HG03378 (cell line): ENCODE data around the gene CRHR1.

Source experiments
- ATAC-seq: cut with Tn5 transposase; IDR thresholded peaks from one replicate; pipeline ENCODE4 v1.9.1; 2021; ENCODE audit warnings: mild to moderate bottlenecking, moderate library complexity; ENCODE audit not compliant: unreplicated experiment

CRHR1 gene

DNA sequence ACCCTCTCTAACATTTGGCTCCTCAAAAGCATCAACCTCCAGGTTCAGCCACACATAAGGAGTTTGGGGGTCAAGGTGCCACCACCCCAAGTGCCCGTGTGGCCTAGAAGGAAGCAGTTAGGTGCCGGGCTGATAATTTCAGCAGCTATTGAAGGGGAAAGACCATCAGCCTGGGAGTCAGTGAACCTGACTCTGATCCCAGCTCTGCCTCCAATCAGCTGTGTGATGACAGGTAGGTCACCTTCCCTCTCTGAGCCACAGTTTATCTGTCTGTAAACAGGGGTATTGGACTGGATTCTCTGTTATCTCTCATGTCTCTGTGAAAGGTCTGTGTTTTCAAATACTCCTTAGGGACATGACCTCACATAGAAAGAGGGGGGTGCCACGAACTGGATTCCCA is 3.9 kb downstream of the CRHR1 start:
- no peak for ATAC-seq

DNA sequence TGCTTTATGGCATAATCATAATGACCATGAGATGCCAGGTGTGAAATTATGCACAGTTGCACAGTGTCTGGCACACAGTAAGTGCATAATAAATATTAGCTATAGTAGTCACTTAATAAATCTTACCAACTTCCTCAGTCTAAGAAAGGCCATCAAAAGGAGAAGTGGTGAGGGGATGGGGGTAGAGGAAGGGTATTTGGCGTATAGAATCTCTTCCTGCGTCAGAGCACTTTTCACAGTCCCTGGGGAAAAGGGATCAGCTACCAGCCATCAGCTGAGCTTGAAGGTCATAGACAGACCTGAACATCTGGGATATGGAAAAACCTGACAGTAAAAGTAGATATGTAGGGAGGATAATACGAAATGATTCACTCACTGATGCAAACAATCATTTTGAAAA is 5.8 kb downstream of the CRHR1 start:
- no peak for ATAC-seq

DNA sequence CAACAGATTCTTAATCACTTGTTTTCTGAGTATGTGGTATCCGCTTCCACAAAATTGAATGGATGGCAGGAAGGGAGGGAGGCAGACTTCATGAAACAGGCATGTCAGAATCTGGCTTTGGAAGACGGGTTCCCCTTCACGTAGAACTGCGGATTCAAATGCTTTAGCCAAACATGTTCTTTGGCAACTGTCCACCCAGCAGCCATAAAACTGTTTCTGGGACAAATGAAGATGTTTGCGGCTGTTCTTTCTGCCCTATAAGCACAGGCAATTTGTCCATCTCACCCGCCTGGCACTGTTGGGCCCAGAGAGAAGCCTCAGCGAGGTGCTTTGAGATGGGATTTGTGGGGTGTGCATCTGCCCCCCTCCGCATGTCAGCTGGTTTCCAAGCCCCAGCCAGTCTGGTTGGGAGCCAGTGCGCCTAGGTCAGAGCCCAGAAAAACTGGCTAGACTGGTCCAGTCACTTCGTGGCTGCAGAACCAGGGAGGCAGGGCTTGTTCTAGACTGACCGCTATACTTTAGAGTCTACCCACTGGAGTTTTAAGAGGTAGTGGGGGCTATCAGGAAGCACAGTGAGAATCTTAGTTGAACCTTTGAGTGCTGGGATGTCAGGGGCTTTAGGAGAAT is 6.3 kb downstream of the CRHR1 start:
- no peak for ATAC-seq

DNA sequence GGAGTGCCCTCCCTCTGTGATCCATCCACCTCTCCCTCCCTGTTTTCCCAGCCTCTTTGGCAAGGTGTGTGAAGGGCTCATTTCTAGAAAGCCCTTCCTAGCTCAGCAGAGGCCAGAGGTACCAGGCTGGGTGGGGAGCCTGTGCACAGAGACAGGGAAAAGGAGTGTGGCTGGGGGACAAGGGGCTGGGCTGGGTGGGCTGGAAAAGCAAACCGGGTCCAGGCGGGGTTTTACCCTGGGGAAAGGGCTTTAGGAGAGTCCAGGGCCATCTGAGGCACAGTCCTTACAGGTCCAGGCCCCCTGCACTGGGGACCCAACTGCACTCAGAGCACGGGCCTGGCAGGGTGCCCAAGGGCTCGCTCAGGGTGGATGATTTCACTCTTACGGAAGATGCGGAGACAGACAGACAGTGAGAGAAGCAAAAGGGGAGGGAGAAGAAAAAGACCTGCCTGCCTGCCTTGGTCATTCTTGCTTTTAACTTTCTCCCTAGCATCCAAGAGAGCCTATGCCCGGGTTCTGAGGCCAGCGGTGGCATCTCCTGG is 7.0 kb downstream of the CRHR1 start:
- ATAC-seq = no peak

DNA sequence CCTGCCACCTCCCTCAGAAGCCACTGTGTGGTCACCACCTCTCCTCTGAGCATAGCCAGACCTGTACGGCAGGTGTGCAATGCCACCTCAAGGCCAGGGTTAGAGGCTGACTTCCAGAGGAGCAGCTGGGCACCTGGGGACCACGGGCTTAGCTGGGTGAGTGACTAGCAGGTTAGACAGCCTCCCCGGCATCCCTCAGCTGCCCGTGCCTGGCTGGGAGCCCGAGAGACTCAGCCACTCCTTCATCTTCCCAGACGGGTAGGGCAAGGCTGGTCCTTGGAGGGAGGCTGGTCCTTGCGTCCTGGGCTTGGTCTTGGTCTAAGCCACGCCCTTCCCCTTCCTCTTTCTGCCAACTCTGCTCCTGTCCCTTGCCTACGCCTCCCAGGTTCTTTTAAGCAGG is 7.8 kb downstream of the CRHR1 start:
- no peak for ATAC-seq

DNA sequence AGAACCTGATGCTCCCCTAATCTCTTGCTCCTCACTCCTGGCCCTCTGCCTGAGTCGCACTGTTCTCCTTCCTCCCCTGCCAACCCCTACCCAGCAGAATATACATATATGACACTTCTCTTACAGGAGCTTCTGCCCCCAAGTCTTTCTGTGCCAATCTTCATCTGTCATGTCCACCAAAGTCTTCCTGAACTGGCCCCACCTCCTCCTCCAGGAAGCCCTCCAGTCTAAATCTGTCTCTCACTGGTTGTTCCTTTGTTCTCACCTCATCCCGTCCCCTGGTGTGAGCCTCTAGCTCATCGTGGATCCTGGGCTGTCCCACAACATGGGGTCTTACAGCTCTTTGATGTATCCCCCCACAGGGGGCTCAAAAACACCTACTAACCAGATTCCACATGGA is 8.3 kb downstream of the CRHR1 start:
- no peak for ATAC-seq

DNA sequence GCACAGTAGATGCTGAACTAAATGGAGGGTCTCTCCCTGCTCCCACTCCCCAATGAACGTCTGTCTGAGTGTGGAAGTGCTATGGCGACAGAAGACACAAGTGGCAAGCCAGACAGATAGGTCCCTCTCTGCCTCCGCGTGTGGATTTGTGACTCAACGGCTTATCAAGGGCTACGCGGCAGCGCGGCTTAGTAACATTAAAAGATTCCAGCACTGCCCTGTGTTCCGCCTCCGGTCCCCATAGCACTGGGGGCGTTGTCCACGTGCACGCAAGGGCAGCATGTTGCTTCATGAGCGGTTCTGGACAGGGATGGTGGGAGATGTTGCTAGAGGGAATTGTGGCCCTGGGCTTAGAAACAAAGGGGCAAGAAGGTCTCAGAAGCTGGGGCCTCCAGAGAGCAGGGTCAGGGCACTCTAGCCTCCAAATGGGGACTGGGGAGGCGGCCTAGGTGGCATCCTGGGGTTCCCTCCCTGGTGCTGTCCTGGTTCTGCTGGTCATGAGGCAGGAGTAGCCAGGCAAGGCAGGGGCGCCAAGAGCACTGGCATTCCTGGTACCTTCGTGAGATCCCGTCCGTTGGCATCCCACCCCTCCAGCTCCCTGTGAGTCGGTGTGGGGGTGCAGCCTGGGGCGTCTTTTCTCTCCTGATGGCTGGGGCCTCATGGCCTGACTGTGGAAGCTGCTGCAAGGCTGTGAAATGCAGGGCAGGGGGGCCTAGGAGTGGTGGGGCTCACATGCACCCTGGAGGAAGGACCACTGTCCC is 9.1 kb downstream of the CRHR1 start:
- no peak for ATAC-seq

DNA sequence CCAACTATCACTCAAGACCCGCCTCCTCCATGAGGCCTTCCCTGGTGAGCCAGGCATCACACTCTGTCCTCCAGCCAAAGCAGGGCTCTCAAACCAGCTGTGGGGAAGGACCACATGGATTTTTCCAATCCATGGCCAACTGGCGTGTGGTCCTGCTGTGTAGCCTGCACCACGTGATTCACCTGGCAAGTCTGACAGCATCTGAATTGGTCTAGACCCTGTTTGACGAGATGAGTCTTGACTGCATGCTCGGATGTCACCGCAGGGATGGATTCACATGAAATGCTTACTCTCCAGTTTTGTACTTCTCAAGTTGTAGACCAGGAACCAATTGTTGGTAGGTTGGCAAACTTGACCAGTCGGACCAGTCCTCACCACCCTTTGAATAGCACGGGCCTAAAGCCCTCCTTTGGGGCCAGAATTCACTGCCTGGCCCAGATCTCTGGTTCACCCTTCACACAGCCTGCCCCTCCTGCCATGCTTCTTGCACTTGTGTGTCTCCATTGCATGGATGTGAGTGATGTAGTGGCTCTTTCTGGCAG is 9.9 kb downstream of the CRHR1 start:
- no peak for ATAC-seq

DNA sequence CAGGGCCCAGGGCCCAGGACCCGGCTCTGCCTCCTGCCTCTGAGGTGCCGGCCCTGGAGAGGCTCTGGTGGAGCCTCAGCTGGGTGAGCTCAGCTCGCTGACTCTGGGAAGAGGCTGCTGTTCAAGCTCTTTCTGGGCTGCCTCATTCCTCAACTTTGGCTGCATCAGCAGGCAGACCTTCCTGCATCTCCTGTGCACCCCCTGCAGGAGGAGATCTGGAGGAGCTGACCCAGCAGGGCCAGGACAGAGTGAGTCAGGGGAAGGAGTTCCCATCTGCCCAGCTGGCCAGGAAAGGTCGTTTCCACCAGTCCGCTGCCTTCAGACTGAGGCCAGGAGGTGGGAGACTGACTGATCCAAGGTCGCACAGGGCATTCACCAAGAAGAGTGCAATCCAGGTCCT is 10.7 kb downstream of the CRHR1 start:
- no peak for ATAC-seq

DNA sequence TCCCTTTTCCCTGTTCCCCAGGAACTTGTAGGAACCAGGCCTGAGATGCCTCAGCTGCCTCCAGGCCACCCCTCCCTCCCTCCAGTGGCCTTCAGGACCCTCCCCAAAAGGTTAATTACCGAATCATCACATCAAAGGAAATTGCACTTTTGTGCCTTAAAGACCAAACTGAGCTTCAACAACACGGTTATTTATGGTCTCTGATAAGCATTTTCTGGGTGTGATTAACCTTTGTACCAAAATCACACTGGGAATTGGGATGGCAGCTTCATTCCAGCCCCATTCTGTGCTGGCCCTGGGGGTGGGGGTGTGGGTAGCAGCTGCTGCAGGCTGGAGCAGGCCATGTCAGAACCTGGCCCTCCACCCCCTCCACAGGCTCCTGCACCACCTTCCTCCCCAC is 16.7 kb downstream of the CRHR1 start:
- ATAC-seq = no peak

DNA sequence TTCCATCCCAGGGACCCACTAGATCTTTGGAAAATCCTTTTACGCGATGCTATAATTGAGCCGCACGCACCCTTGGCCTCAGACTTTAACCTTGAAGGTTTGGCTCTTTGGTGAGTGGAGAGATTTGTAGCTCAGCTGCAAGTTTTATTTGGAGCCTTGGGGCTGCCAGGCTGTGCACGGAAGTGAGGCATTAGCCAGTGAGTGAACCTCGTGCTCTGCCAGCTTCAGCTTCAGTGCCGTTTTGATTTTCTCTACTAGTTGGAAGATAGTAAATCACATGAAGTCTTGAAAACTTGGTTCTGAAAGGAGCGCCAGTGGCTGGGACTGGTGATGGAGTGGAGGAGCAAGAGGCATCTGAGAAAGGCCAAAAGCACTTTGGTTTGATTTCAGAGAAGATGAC is 17.3 kb downstream of the CRHR1 start:
- ATAC-seq = no peak

DNA sequence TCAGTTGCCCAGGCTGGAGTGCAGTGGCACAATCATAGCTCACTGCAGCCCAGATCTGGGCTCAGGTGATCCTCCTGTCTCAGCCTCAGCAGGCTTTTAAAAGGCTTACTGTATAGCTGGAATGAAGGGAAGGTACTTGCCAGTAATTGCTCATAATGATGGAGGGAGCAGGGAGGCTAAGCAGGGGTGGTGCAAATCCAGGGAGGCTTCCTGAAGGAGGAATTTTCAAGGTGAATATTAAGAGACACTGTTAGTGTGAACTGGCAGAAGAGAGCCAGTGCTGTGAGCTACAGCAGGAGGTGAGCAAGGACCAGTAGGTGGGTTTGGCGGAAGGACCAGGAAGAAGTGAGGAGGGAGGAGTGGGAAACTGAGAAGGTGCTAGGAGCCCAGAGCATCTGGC is 24.7 kb downstream of the CRHR1 start:
- no peak for ATAC-seq

DNA sequence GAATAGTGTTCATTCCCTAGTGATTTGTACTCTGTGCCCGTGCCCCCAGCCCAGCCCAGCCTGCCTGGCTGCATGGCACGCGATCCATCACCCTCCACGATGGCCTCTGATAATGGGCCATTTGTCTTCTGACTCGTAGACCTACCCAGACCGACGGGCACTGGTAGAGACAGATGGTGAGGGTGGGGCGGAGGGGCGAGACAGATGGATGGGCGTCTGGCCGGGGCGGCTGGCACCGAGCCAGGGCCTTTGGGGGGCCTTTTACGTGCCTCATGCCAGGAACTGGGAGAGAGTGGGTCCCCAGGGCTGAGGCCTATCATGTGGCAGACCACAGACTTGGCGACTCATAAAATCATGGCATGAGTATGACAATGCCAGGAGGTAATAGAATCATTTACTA is 25.4 kb downstream of the CRHR1 start:
- no peak for ATAC-seq

DNA sequence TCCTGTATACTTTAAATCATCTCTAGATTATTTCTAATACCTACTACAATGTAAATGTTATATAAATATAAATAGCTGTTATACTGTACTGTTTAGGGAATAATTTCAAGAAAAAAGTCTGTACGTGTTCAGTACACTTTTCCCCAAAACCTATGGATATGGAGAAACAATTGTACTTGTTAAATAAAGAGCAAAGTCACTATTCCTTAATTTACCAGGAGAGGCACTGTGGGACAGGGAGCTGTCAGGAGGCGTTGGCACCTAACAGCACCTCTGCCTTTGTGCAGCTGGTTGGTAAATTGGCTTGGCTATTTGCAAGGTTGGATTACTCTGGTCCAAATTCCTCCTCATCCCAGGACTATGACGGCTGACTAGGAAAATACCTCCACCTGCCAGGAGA is 28.0 kb downstream of the CRHR1 start:
- ATAC-seq = no peak

DNA sequence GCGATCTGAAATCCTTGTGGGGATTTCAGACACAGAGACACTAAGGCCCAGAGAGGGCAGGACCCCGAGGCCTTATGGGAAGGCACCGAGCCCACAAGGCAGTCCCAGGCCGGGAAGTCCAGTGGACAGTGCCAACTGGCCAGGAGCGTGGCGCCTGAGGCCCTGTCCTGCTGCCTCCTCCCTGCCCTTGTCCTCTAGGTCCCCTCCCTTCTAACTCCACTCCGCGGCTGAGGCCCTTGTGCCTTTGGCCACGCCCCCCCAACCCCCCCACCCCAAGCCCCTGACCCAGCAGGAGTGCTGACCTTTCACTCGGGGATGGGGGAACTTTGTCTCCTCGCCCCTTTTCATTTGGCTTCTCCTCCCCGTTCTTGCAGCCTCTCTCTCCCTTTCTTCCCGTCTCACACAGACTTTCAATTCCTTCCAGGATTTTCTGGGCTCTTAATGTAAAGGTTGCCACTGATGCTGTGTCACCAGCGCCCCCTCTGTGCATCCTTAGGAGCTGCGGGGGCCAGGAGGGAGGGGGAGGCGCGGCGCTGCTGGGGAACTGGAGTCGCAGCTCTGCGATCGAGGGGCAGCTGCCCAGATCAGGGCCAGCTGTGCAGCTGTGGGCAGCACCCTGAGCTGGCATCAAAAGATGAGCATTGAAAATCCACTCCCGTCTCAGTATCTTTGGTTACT is 29.1 kb downstream of the CRHR1 start:
- no peak for ATAC-seq

DNA sequence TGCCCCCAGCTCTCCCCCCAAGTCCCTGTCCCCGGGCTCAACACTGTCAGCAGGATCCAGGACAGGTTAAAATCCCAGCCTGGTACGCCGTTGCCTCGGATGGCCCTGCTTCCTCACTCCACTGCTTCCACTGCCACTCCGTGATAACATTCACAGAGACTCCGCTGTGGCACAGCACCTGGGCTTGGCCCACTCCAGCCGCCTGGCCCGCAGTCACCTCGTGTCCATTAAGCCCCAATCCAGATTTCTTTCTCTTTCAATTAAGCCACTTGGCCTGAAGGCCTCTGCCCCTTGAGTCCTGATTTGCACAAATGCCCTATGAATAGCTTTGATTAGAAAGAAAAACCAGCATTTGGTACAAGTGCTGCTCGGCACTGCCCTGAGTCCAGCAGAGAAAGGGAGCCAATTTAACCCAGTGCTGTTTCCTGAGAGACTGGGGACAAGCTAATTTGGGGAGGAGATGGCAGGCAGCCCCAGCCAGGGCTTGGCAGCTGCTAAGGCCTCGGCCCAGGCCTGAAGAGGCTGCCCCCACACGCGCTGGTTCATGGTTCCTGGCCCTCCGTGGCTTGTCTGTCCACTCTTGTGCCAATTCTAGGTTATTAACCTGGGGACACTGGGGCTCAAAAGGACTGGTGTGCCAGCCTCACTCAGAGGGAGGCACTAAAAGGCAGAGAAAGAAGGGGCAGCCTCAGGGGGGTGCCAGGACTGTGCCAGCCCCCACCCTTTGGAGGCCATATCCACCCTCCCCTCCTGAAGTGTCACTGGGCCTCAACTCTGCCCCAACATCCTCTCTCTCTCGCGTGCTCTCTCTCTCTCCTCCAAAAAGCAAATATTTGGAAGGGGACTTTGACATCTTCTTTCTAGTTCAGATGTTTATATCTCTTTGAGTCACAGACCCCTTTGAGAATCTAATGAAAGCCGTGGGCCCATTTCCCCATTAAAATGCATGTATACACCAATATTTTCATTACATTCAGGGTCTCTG is 30.8 kb downstream of the CRHR1 start:
- no peak for ATAC-seq

DNA sequence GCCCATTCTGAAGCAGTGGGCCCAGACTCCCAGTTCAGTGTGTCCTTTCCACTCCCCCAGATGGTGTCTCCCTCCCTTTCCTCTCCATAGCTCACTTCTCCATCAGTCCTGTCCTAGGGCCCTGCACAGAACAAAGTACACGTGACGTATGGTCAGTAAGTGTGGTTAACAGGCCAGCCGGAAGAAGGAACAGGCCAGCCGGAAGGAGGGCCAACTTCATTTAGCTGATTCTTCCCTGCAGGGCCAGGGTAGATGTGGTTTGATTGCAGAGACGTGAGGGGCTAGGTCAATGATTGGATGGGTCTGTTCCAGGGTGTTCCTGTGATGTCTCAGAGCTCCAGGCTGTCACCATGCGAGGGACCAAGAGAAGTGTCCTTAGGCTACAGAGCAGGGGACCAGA is 31.6 kb downstream of the CRHR1 start:
- ATAC-seq = no peak

DNA sequence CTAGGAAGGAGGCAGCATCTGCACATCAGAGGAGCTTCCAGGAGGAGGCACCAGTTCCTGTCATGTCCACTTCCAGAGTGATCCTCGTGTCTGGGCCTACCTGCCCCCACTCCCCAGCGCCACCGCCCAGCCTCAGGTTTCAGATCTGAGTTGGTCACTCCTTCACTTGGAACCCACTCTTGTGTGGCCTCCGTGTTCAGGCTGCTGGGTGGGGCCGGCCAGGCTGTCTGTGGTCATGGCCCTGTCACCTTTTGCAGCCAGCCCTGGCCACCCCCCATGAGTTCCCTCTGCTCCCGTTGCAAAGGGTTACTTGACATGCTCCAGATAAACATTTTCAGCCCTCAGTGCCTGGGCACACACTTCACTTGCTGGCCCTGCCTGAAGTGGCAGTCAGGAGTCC is 33.9 kb downstream of the CRHR1 start:
- no peak for ATAC-seq

DNA sequence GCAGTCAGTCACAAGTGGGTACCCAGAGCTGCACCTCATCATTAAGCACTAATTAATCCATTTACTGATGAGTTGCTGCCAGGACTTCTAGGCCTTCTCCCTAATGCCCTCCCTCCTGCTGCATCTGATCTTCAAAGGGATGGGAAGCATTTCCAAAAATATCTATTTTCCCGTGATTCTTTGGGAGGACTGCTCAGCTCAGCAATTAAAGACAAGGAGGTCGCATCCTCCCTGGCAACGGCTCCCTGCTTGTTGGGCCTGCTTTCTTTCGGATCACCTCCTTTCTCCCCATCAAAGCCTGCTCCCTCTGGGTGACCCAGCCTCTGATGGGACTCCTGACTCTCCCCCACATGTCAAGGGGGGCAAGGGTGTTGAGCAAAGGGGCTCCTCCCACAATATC is 34.6 kb downstream of the CRHR1 start:
- no peak for ATAC-seq

DNA sequence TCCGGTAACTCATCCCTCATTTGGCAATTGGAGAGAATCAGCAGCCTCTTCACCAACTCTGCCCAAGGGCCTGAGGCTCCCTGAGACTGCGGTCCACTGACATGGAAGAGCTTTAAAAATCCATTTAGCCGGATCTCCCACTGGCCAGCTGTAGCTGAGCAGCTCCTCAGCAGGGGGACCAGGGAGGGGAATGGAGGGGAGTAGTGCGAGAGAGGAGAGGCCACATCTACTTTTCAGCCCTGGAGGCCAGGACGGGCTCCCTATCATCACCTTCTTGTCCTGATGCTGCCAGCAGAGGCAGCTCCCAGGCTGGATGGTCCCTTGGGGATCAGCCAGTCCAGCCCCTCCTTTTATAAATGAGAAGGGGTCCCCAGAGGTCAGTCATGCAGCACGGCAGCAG is 35.5 kb downstream of the CRHR1 start:
- ATAC-seq = no peak
